Panc1 (cell line): ENCODE results near the gene SEMA4D. TPM values are rescaled to one million over a fixed set of nuclear protein-coding genes. Genes with fewer than 3 reads are reported as not detected.

ENCODE experiments used
- ATAC-seq: fragments of 200-7000 bp; cut with Tn5 transposase; 2 replicates; pipeline ENCODE4 v1.9.1; 2020; ENCODE audit warnings: mild to moderate bottlenecking, moderate library complexity
- BruUV-seq: library from RNA; stranded (reverse); fragments of 400-500 nt; replicated peaks from 2 replicates; lab custom pipeline; 2021; lab: Mats Ljungman, UMichigan
- CTCF ChIA-PET: fragments of 300-600 bp; sonication (Branson Sonifier 250); formaldehyde crosslinking; loops from one replicate; lab custom pipeline; 2022; ENCODE audit warnings: antibody characterized with exemption; lab: Charles Lee
- POLR2A ChIA-PET: fragments of 300-600 bp; sonication (Branson Sonifier 250); formaldehyde crosslinking; loops from one replicate; lab custom pipeline; 2022; ENCODE audit warnings: antibody characterized with exemption; lab: Charles Lee
- DNase-seq: peaks from one replicate; pipeline ENCODE4 v3.0.0-alpha.2; 2010; ENCODE audit warnings: low read depth, low spot score
- H3K27ac ChIP-seq: 2 replicates; pipeline ENCODE4 v1.5.1; 2011; ENCODE audit warnings: mild to moderate bottlenecking, low read length, inconsistent platforms
- H3K27me3 ChIP-seq: fragments of 200-500 bp; sonication (Bioruptor generic); 2 replicates; pipeline ENCODE4 v1.6.0; 2014; ENCODE audit warnings: low read length, inconsistent platforms; ENCODE audit not compliant: control insufficient read depth, insufficient read depth
- H3K36me3 ChIP-seq: fragments of 200-500 bp; sonication (Bioruptor generic); 2 replicates; pipeline ENCODE4 v1.5.1; 2014; ENCODE audit warnings: inconsistent platforms, mild to moderate bottlenecking, low read length, moderate library complexity; ENCODE audit not compliant: control insufficient read depth, insufficient read depth
- H3K4me1 ChIP-seq: 2 replicates; pipeline ENCODE4 v1.5.1; 2011; ENCODE audit warnings: inconsistent platforms, mild to moderate bottlenecking, low read length, moderate library complexity; ENCODE audit not compliant: control insufficient read depth, insufficient read depth
- H3K4me3 ChIP-seq, 2 experiments: 2 replicates each; pipeline ENCODE4 v1.5.1; 2011 to 2012; ENCODE audit warnings: low read depth in 2 of 2, low read length in 2 of 2, mild to moderate bottlenecking in 2 of 2, inconsistent platforms in 1 of 2, moderate library complexity in 1 of 2
- H3K9me3 ChIP-seq: fragments of 200-500 bp; sonication (Bioruptor generic); 2 replicates; pipeline ENCODE4 v1.5.1; 2014; ENCODE audit warnings: low read depth, mild to moderate bottlenecking, inconsistent platforms, low read length, moderate library complexity; ENCODE audit not compliant: control insufficient read depth, insufficient read depth
- POLR2AphosphoS5 ChIP-seq: IDR thresholded peaks from 2 replicates; pipeline ENCODE4 v1.6.1; 2012; ENCODE audit warnings: mild to moderate bottlenecking, low read depth, low read length, moderate library complexity
- SIN3A ChIP-seq: IDR thresholded peaks from 2 replicates; pipeline ENCODE4 v1.6.1; 2012; ENCODE audit warnings: low read depth, mild to moderate bottlenecking, low read length, moderate library complexity, borderline replicate concordance; ENCODE audit not compliant: insufficient read depth
- TCF7L2 ChIP-seq: IDR thresholded peaks from 2 replicates; pipeline ENCODE4 v1.6.1; 2011; ENCODE audit warnings: mild to moderate bottlenecking, low read depth, low read length, inconsistent platforms
- in situ Hi-C: cut with HindIII; loops from 2 replicates; pipeline ENCODE4 v1.10.0; 2016; ENCODE audit warnings: low sequenced_read_pairs, low pct_unique_long_range_greater_than_20kb
- intact Hi-C: fragments of 100-400 bp; cut with micrococcal nuclease; formaldehyde crosslinking; loops from one replicate; pipeline ENCODE4 v1.10.0; 2022; ENCODE audit not compliant: unreplicated experiment
- total RNA-seq: library from RNA; stranded (reverse); gene quantifications from one replicate; pipeline ENCODE4 v1.2.1, GENCODE V29; 2021; ENCODE audit not compliant: unreplicated experiment
- TF ChIP-seq, protein P1 (sequence below): fragments of 450-650 bp; IDR thresholded peaks from 2 replicates; pipeline ENCODE4 v1.5.1; 2017; ENCODE audit warnings: mild to moderate bottlenecking
- TF ChIP-seq, protein P2 (sequence below), 2 experiments: IDR thresholded peaks; 2 replicates each; pipeline ENCODE4 v1.6.1; 2011 to 2012; ENCODE audit warnings: low read depth in 2 of 2, control low read depth in 1 of 2, low read length in 1 of 2, mild to moderate bottlenecking in 1 of 2, moderate library complexity in 1 of 2; ENCODE audit not compliant: insufficient read depth in 1 of 2

SEMA4D gene
- total RNA-seq, 1 experiment from 2014 or later: 6.5 TPM

DNA sequence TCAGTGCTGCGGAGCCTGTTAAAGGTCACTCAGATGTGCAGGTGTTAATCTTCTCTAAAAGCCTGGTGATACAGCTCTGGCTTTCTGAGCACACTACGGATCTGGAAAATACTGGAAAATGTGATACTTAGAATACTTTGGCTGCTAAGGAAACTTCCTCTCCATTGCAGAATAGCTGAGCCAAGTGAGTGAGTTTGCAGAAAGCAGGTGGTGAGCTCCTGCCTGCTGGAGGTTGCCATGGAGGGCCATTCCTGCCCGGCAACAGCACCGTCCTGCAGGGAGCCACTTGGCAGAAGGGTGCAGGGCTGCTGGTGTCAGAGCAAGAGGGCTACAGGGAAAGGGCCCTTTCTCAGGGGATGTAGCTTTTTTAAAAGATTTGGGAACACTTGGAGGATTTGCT, 138.9 kb downstream of the SEMA4D start:
- H3K27me3 ChIP-seq: no peaks in the 10 kb centered on the region
- BruUV-seq: TSS peak; percentile 48
- H3K4me3 ChIP-seq: no peak overlapping the region
- TF ChIP-seq, protein P1, sequence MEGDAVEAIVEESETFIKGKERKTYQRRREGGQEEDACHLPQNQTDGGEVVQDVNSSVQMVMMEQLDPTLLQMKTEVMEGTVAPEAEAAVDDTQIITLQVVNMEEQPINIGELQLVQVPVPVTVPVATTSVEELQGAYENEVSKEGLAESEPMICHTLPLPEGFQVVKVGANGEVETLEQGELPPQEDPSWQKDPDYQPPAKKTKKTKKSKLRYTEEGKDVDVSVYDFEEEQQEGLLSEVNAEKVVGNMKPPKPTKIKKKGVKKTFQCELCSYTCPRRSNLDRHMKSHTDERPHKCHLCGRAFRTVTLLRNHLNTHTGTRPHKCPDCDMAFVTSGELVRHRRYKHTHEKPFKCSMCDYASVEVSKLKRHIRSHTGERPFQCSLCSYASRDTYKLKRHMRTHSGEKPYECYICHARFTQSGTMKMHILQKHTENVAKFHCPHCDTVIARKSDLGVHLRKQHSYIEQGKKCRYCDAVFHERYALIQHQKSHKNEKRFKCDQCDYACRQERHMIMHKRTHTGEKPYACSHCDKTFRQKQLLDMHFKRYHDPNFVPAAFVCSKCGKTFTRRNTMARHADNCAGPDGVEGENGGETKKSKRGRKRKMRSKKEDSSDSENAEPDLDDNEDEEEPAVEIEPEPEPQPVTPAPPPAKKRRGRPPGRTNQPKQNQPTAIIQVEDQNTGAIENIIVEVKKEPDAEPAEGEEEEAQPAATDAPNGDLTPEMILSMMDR: no peak
- TF ChIP-seq POLR2AphosphoS5: no peak
- TF ChIP-seq, protein P2, sequence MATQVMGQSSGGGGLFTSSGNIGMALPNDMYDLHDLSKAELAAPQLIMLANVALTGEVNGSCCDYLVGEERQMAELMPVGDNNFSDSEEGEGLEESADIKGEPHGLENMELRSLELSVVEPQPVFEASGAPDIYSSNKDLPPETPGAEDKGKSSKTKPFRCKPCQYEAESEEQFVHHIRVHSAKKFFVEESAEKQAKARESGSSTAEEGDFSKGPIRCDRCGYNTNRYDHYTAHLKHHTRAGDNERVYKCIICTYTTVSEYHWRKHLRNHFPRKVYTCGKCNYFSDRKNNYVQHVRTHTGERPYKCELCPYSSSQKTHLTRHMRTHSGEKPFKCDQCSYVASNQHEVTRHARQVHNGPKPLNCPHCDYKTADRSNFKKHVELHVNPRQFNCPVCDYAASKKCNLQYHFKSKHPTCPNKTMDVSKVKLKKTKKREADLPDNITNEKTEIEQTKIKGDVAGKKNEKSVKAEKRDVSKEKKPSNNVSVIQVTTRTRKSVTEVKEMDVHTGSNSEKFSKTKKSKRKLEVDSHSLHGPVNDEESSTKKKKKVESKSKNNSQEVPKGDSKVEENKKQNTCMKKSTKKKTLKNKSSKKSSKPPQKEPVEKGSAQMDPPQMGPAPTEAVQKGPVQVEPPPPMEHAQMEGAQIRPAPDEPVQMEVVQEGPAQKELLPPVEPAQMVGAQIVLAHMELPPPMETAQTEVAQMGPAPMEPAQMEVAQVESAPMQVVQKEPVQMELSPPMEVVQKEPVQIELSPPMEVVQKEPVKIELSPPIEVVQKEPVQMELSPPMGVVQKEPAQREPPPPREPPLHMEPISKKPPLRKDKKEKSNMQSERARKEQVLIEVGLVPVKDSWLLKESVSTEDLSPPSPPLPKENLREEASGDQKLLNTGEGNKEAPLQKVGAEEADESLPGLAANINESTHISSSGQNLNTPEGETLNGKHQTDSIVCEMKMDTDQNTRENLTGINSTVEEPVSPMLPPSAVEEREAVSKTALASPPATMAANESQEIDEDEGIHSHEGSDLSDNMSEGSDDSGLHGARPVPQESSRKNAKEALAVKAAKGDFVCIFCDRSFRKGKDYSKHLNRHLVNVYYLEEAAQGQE (IDR thresholded peaks at IDR 0.05; ENCODE audit: insufficient read depth in 1 of 2, low read depth in 2 of 2, low read length in 1 of 2): no peak
- no peak for TF ChIP-seq SIN3A
- no peak for TF ChIP-seq TCF7L2
- DNase-seq (no peak), ATAC-seq (no peak)
- ChIA-PET CTCF (interaction anchor here (0.6 kb wide), 1 partner anchor 190 kb away, joined by 4 read pairs; no protein-coding TSS in a partner anchor), POLR2A (interaction anchor here (0.6 kb wide), 1 partner anchor 9 kb away, joined by 3 read pairs; no protein-coding TSS in a partner anchor)
- H3K9me3 ChIP-seq: no peaks in the 10 kb centered on the region
- H3K4me1 ChIP-seq: no peaks in the 10 kb centered on the region
- H3K36me3 ChIP-seq: no peaks in the 10 kb centered on the region
- intact Hi-C loops: no loop called here
- in situ Hi-C loops: no loop called here
- no peak overlapping the region for H3K27ac ChIP-seq

DNA sequence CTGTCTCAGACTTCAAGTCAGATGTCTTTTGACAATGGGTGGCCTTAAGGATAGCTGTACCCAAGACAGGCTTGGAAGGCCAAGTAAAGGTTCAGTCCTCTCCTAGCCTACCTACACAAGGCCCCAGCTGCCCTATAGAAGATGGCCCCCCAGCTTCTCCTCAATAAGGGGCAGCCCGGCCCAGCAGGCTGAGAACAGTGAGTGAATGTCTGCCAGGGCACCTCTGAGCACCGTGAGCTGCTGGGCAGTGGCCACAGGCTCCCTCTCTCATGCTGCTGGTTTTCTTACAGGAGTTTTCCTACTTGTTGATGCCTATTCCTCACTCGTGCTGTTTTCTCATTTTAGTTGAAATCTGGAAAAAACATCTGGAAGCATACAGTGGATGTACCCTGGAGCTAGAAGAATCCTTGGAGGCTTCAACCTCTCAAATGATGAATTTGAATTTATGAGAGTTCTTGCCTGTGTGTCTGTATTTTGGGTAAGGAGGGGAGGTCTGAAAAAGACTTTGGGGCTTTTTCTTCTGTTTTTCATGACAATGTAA, 139.5 kb downstream of the SEMA4D start:
- BruUV-seq: no TSS peak
- ChIA-PET CTCF (no interaction called here), POLR2A (no interaction called here)
- intact Hi-C loops (no loop called here), in situ Hi-C loops (no loop called here)
- TF ChIP-seq, protein P2 (IDR thresholded peaks at IDR 0.05; ENCODE audit: insufficient read depth in 1 of 2, low read depth in 2 of 2, low read length in 1 of 2): no peak
- TF ChIP-seq TCF7L2: no peak
- no peak for TF ChIP-seq POLR2AphosphoS5
- TF ChIP-seq, protein P1: no peak
- TF ChIP-seq SIN3A: no peak
- no peak overlapping the region for H3K4me3 ChIP-seq
- no peaks in the 10 kb centered on the region for H3K9me3 ChIP-seq
- ATAC-seq (no peak), DNase-seq (no peak)
- no peaks in the 10 kb centered on the region for H3K4me1 ChIP-seq
- no peak overlapping the region for H3K27ac ChIP-seq
- no peaks in the 10 kb centered on the region for H3K27me3 ChIP-seq
- H3K36me3 ChIP-seq: no peaks in the 10 kb centered on the region
